Activated CD4-positive, alpha-beta memory T cell treated with anti-CD3 and anti-CD28 coated beads for 36 hours (primary cell): ENCODE results near the gene GNAL. TPM values are rescaled to one million over a fixed set of nuclear protein-coding genes. Genes with fewer than 3 reads are reported as not detected.
"Not testable (repeated sequence)": the region's sequence is repeated elsewhere in the genome, so short reads cannot be mapped to it uniquely, and the experiment has no call there.

ENCODE experiments used
- CTCF ChIA-PET: fragments of 350-600 bp; sonication (Branson Sonifier 250); formaldehyde crosslinking; loops from one replicate; lab custom pipeline; 2021; ENCODE audit warnings: antibody characterized with exemption, inconsistent platforms; lab: Charles Lee
- POLR2A ChIA-PET: fragments of 350-600 bp; sonication (Branson Sonifier 250); formaldehyde crosslinking; loops from one replicate; lab custom pipeline; 2021; ENCODE audit warnings: antibody characterized with exemption; lab: Charles Lee
- DNase-seq: peaks from one replicate; pipeline ENCODE4 v3.0.0-alpha.2; 2020
- H3K27ac Mint-ChIP-seq: one replicate; pipeline ENCODE4 v1.8.0; 2021; ENCODE audit warnings: mixed read lengths
- H3K27me3 Mint-ChIP-seq: one replicate; pipeline ENCODE4 v1.8.0; 2021; ENCODE audit warnings: mixed read lengths
- H3K36me3 Mint-ChIP-seq: one replicate; pipeline ENCODE4 v1.8.0; 2021; ENCODE audit warnings: mixed read lengths
- H3K4me1 Mint-ChIP-seq: one replicate; pipeline ENCODE4 v1.8.0; 2021; ENCODE audit warnings: low read depth, mixed read lengths
- H3K4me3 Mint-ChIP-seq: one replicate; pipeline ENCODE4 v1.8.0; 2021; ENCODE audit warnings: mild to moderate bottlenecking, mixed read lengths
- H3K9me3 Mint-ChIP-seq: one replicate; pipeline ENCODE4 v1.8.0; 2021; ENCODE audit warnings: mixed read lengths
- intact Hi-C: fragments of 100-400 bp; cut with micrococcal nuclease; formaldehyde crosslinking; loops from one replicate; pipeline ENCODE4 v1.15.1; 2023
- total RNA-seq, 2 experiments: library from RNA; stranded (reverse); gene quantifications; one replicate each; pipeline ENCODE4 v1.2.3, GENCODE V29; 2021

Gene GNAL
- under 1 TPM in 1 of 2 experiments, not detected in 1; 0.12 TPM for total RNA-seq

GRCh38 chr18:11688972-11689668, at the start of gene GNAL:
TSS of gene GNAL (plus strand) at chr18:11689264. CDS start at chr18:11689564, 300 bp downstream.
- H3K36me3 Mint-ChIP-seq, result peaks cover 2% of the 10 kb centered on the region
- POLR2A ChIA-PET, result no interaction called here
- H3K4me1 Mint-ChIP-seq, result peaks cover 8% of the 10 kb centered on the region
- H3K27ac Mint-ChIP-seq, result no peak within 1 kb of the TSS
- peak; percentile 74 for DNase-seq
- CTCF ChIA-PET, result interaction anchor here (0.6 kb wide), 1 partner anchor 249 kb away, joined by 3 read pairs; no protein-coding TSS in a partner anchor
- intact Hi-C loops, result no loop called here
- H3K4me3 Mint-ChIP-seq, result peak within 1 kb of the TSS; percentile 62
- peaks cover 5% of the 10 kb centered on the region for H3K9me3 Mint-ChIP-seq
- peaks cover 30% of the 10 kb centered on the region for H3K27me3 Mint-ChIP-seq

- H3K4me3 Mint-ChIP-seq, POLR2A ChIA-PET, intact Hi-C loops, H3K9me3 Mint-ChIP-seq, H3K27ac Mint-ChIP-seq, DNase-seq, H3K36me3 Mint-ChIP-seq, H3K4me1 Mint-ChIP-seq, H3K27me3 Mint-ChIP-seq, CTCF ChIA-PET: not testable (repeated sequence)
These were observed 41.8 kb upstream of the GNAL start for GRCh38 chr18:11647310-11647709.

GRCh38 chr18:11647804-11648203, 41.3 kb upstream of the GNAL start:
- H3K27me3 Mint-ChIP-seq, DNase-seq, H3K27ac Mint-ChIP-seq, CTCF ChIA-PET, H3K4me3 Mint-ChIP-seq, H3K4me1 Mint-ChIP-seq, H3K36me3 Mint-ChIP-seq, H3K9me3 Mint-ChIP-seq, POLR2A ChIA-PET, intact Hi-C loops: not testable (repeated sequence)

- ChIA-PET CTCF (no interaction called here), POLR2A (no interaction called here)
- DNase-seq, result no peak
- H3K4me1 Mint-ChIP-seq, result no peaks in the 10 kb centered on the region
- H3K9me3 Mint-ChIP-seq, result peaks cover 5% of the 10 kb centered on the region
- H3K36me3 Mint-ChIP-seq, result no peaks in the 10 kb centered on the region
- no peak overlapping the region for H3K4me3 Mint-ChIP-seq
- no peak overlapping the region for H3K27ac Mint-ChIP-seq
- peaks cover 13% of the 10 kb centered on the region for H3K27me3 Mint-ChIP-seq
- intact Hi-C loops, result loop anchor here (10.0 kb wide), 1 partner anchor 385 kb away; no protein-coding TSS in a partner anchor
These were observed 39.2 kb upstream of the GNAL start for GRCh38 chr18:11649839-11650238.

GRCh38 chr18:11651899-11652298, 37.2 kb upstream of the GNAL start:
- Mint-ChIP-seq H3K4me1 (peaks cover 5% of the 10 kb centered on the region), H3K27me3 (peaks cover 17% of the 10 kb centered on the region), H3K9me3 (peaks cover 5% of the 10 kb centered on the region), H3K4me3 (no peak overlapping the region), H3K36me3 (no peaks in the 10 kb centered on the region), H3K27ac (no peak overlapping the region)
- ChIA-PET CTCF (no interaction called here), POLR2A (no interaction called here)
- intact Hi-C loops, result loop anchor here (10.0 kb wide), 1 partner anchor 383 kb away; no protein-coding TSS in a partner anchor
- no peak for DNase-seq

GRCh38 chr18:11653521-11653920, 35.5 kb upstream of the GNAL start:
- no peak overlapping the region for H3K4me3 Mint-ChIP-seq
- intact Hi-C loops, result loop anchor here (10.0 kb wide), 1 partner anchor 381 kb away; no protein-coding TSS in a partner anchor
- H3K27me3 Mint-ChIP-seq, result peaks cover 26% of the 10 kb centered on the region
- peaks cover 5% of the 10 kb centered on the region for H3K4me1 Mint-ChIP-seq
- ChIA-PET CTCF (interaction anchor here (1.3 kb wide), 1 partner anchor 75 kb away, joined by 3 read pairs; no protein-coding TSS in a partner anchor), POLR2A (no interaction called here)
- H3K27ac Mint-ChIP-seq, result no peak overlapping the region
- H3K9me3 Mint-ChIP-seq, result peaks cover 5% of the 10 kb centered on the region
- H3K36me3 Mint-ChIP-seq, result no peaks in the 10 kb centered on the region
- DNase-seq, result no peak

- POLR2A ChIA-PET, result no interaction called here
These were observed 34.1 kb upstream of the GNAL start for GRCh38 chr18:11654736-11655605.

GRCh38 chr18:11655606-11655932, 33.5 kb upstream of the GNAL start:
- no peaks in the 10 kb centered on the region for H3K9me3 Mint-ChIP-seq
- no peak for DNase-seq
- H3K36me3 Mint-ChIP-seq, result no peaks in the 10 kb centered on the region
- H3K27me3 Mint-ChIP-seq, result peaks cover 27% of the 10 kb centered on the region
- ChIA-PET POLR2A (no interaction called here), CTCF (interaction anchor here (0.6 to 5.0 kb wide), 18 partner anchors 10 to 383 kb away, joined by 3 to 33 read pairs (median 4); no protein-coding TSS in a partner anchor)
- H3K4me1 Mint-ChIP-seq, result peaks cover 5% of the 10 kb centered on the region
- intact Hi-C loops, result loop anchor here (5.0 to 10.0 kb wide), 2 partner anchors 72 to 379 kb away; no protein-coding TSS in a partner anchor
- no peak overlapping the region for H3K4me3 Mint-ChIP-seq
- no peak overlapping the region for H3K27ac Mint-ChIP-seq

More at GRCh38 chr18:11654736-11655605, 34.1 kb upstream of the GNAL start:
- peak; percentile 64 for DNase-seq
- Mint-ChIP-seq H3K9me3 (no peaks in the 10 kb centered on the region), H3K4me3 (no peak overlapping the region), H3K27me3 (peaks cover 27% of the 10 kb centered on the region), H3K36me3 (no peaks in the 10 kb centered on the region), H3K4me1 (peaks cover 5% of the 10 kb centered on the region), H3K27ac (no peak overlapping the region)
- CTCF ChIA-PET, result interaction anchor here (0.6 to 5.0 kb wide), 18 partner anchors 11 to 384 kb away, joined by 3 to 33 read pairs (median 4); no protein-coding TSS in a partner anchor
- intact Hi-C loops, result loop anchor here (5.0 to 10.0 kb wide), 2 partner anchors 72 to 380 kb away; no protein-coding TSS in a partner anchor

- no peak overlapping the region for H3K27ac Mint-ChIP-seq
- peaks cover 5% of the 10 kb centered on the region for H3K4me1 Mint-ChIP-seq
- ChIA-PET CTCF (interaction anchor here (2.2 to 5.0 kb wide), 3 partner anchors 71 to 382 kb away, joined by 12 to 33 read pairs (median 18); no protein-coding TSS in a partner anchor), POLR2A (no interaction called here)
- H3K9me3 Mint-ChIP-seq, result no peaks in the 10 kb centered on the region
- no peak overlapping the region for H3K4me3 Mint-ChIP-seq
- intact Hi-C loops, result loop anchor here (5.0 to 10.0 kb wide), 2 partner anchors 70 to 378 kb away; no protein-coding TSS in a partner anchor
- DNase-seq, result no peak
- H3K27me3 Mint-ChIP-seq, result peaks cover 26% of the 10 kb centered on the region
- H3K36me3 Mint-ChIP-seq, result no peaks in the 10 kb centered on the region
These were observed 31.9 kb upstream of the GNAL start for GRCh38 chr18:11657152-11657551.

- no peaks in the 10 kb centered on the region for H3K36me3 Mint-ChIP-seq
- peaks cover 5% of the 10 kb centered on the region for H3K4me1 Mint-ChIP-seq
- H3K27ac Mint-ChIP-seq, result no peak overlapping the region
- no peak overlapping the region for H3K4me3 Mint-ChIP-seq
- H3K27me3 Mint-ChIP-seq, result peaks cover 26% of the 10 kb centered on the region
- intact Hi-C loops, result loop anchor here (5.0 to 10.0 kb wide), 2 partner anchors 70 to 377 kb away; no protein-coding TSS in a partner anchor
- ChIA-PET POLR2A (no interaction called here), CTCF (interaction anchor here (3.5 to 5.0 kb wide), 2 partner anchors 71 to 338 kb away, joined by 18 to 33 read pairs; no protein-coding TSS in a partner anchor)
- H3K9me3 Mint-ChIP-seq, result no peaks in the 10 kb centered on the region
- DNase-seq, result no peak
These were observed 31.5 kb upstream of the GNAL start for GRCh38 chr18:11657554-11657953.

- intact Hi-C loops, result loop anchor here (5.0 to 10.0 kb wide), 2 partner anchors 69 to 377 kb away; no protein-coding TSS in a partner anchor
- Mint-ChIP-seq H3K4me1 (peaks cover 5% of the 10 kb centered on the region), H3K27ac (no peak overlapping the region), H3K36me3 (no peaks in the 10 kb centered on the region), H3K4me3 (no peak overlapping the region), H3K27me3 (peaks cover 25% of the 10 kb centered on the region), H3K9me3 (no peaks in the 10 kb centered on the region)
- ChIA-PET CTCF (interaction anchor here (5.0 kb wide), 1 partner anchor 70 kb away, joined by 33 read pairs; no protein-coding TSS in a partner anchor), POLR2A (no interaction called here)
- DNase-seq, result no peak
These were observed 31.0 kb upstream of the GNAL start for GRCh38 chr18:11658019-11658418.
